Hematopoietic multipotent progenitor cell (in vitro differentiated cells): Measurements from ENCODE around the gene MISP. TPM values are rescaled to one million over a fixed set of nuclear protein-coding genes. Genes with fewer than 3 reads are reported as not detected.
A peak's percentile ranks its signal among the peaks of the same experiment; 100 is the strongest.

Experiments
- DNase-seq, 3 donors: peaks; one replicate each; pipeline ENCODE4 v3.0.0-alpha.2; 2011 to 2015; ENCODE audit warnings: low read depth in 2 of 3, low spot score in 2 of 3
- total RNA-seq: library from RNA; depleted of rRNA; stranded (reverse); fragments of >200 nt; gene quantifications from one replicate; pipeline ENCODE4 v1.2.3, GENCODE V29; 2012

The MISP gene
- total RNA-seq, 1 donor, result 0.27 TPM

- DNase-seq, result no peak
Measured at GRCh38 chr19:769616-770015, 18.7 kb downstream of the MISP start.

GRCh38 chr19:771332-771785 is 20.4 kb downstream of the MISP start:
- peak in 2 of 3 donors; percentile 60 to 67 for DNase-seq

- no peak for DNase-seq
Measured at GRCh38 chr19:772063-772462, 21.2 kb downstream of the MISP start.

- no peak for DNase-seq
Measured at GRCh38 chr19:772730-773436, 22.0 kb downstream of the MISP start.

- no peak for DNase-seq
Measured at GRCh38 chr19:776549-776948, 25.6 kb downstream of the MISP start.

- no peak for DNase-seq
Measured at GRCh38 chr19:778910-779653, 28.2 kb downstream of the MISP start.

GRCh38 chr19:780935-781334 is 30.0 kb downstream of the MISP start:
- DNase-seq, result no peak

- DNase-seq, result no peak
Measured at GRCh38 chr19:781800-782184, 30.9 kb downstream of the MISP start.

- DNase-seq, result no peak
Measured at GRCh38 chr19:782185-782877, 31.4 kb downstream of the MISP start.

- no peak for DNase-seq
Measured at GRCh38 chr19:782878-783668, 32.2 kb downstream of the MISP start.

- no peak for DNase-seq
Measured at GRCh38 chr19:784541-784940, 33.6 kb downstream of the MISP start.

- no peak for DNase-seq
Measured at GRCh38 chr19:787536-787935, 36.6 kb downstream of the MISP start.

GRCh38 chr19:788686-788982 is 37.7 kb downstream of the MISP start:
- DNase-seq, result no peak

GRCh38 chr19:788983-789700 is 38.2 kb downstream of the MISP start:
- peak in 1 of 3 donors; percentile 32 for DNase-seq

- DNase-seq, result peak in 2 of 3 donors; percentile 57 to 63
Measured at GRCh38 chr19:789701-790060, 38.8 kb downstream of the MISP start.

- DNase-seq, result no peak
Measured at GRCh38 chr19:791007-791566, 40.2 kb downstream of the MISP start.

GRCh38 chr19:791567-792305 is 40.8 kb downstream of the MISP start:
- DNase-seq, result no peak

GRCh38 chr19:792306-792885 is 41.5 kb downstream of the MISP start:
- no peak for DNase-seq

- DNase-seq, result no peak
Measured at GRCh38 chr19:793806-794205, 42.9 kb downstream of the MISP start.
